Raji (cell line): ENCODE measurements around the gene GSTA5.

Experiments
- POLR2A ChIP-seq: IDR thresholded peaks from 2 replicates; pipeline ENCODE4 v1.6.1; 2011; ENCODE audit warnings: low read depth, low read length, control low read depth; ENCODE audit not compliant: insufficient read depth

Gene GSTA5

GRCh38 chr6:52840763-52841585 is at the start of gene GSTA5:
Gene GSTA5 (minus strand): TSS chr6:52840813.
- no peak for TF ChIP-seq POLR2A

GRCh38 chr6:52890018-52890417 is 49.4 kb upstream of the GSTA5 start:
- TF ChIP-seq POLR2A: no peak

- TF ChIP-seq POLR2A: no peak
Measured at GRCh38 chr6:52887910-52888524, 47.4 kb upstream of the GSTA5 start.

- no peak for TF ChIP-seq POLR2A
Measured at GRCh38 chr6:52881996-52882841, 41.6 kb upstream of the GSTA5 start.

GRCh38 chr6:52881662-52881995 is 41.0 kb upstream of the GSTA5 start:
- TF ChIP-seq POLR2A: no peak

GRCh38 chr6:52877786-52878185 is 37.2 kb upstream of the GSTA5 start:
- no peak for TF ChIP-seq POLR2A

GRCh38 chr6:52877168-52877567 is 36.6 kb upstream of the GSTA5 start:
- TF ChIP-seq POLR2A: no peak

- TF ChIP-seq POLR2A: no peak
Measured at GRCh38 chr6:52876056-52876787, 35.6 kb upstream of the GSTA5 start.

- TF ChIP-seq POLR2A: no peak
Measured at GRCh38 chr6:52872031-52872430, 31.4 kb upstream of the GSTA5 start.

GRCh38 chr6:52871621-52872020 is 31.0 kb upstream of the GSTA5 start:
- TF ChIP-seq POLR2A: no peak

- TF ChIP-seq POLR2A: no peak
Measured at GRCh38 chr6:52868240-52868639, 27.6 kb upstream of the GSTA5 start.

- TF ChIP-seq POLR2A: no peak
Measured at GRCh38 chr6:52858416-52858815, 17.8 kb upstream of the GSTA5 start.

- no peak for TF ChIP-seq POLR2A
Measured at GRCh38 chr6:52849137-52849536, 8.5 kb upstream of the GSTA5 start.

GRCh38 chr6:52846002-52846401 is 5.4 kb upstream of the GSTA5 start:
- no peak for TF ChIP-seq POLR2A

- no peak for TF ChIP-seq POLR2A
Measured at GRCh38 chr6:52843605-52844004, 3.0 kb upstream of the GSTA5 start.
